ENCODE results near the gene KLF16.

DNA sequence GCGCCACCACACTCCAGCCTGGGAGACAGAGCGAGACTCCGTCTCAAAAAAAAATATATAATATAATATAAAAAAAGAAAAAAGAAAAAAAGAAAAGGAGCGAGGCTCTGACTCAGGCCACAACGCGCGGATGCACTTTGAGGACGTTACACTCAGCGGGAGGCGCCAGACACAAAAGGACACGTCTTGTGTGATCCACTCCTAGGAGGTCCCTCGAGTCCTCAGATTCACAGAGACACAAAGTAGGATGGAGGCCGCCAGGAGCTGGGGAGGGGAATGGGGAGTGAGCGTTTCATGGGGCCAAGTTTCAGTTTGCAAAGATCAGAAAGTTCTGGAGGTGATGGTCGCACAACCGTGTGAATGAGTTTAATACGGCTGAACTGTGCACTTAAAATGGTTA lies 30.4 kb upstream of the KLF16 start:
- TF ChIP-seq EZH2 (IDR thresholded peaks at IDR 0.05; ENCODE audit: insufficient read depth, poor library complexity, severe bottlenecking): no peak
- TF ChIP-seq EZH2phosphoT487 (IDR thresholded peaks at IDR 0.05; ENCODE audit: insufficient read depth, low read depth): no peak

All from GM23248 (cell line).